ENCODE measurements around the gene TGFBR3.

Gene TGFBR3

DNA sequence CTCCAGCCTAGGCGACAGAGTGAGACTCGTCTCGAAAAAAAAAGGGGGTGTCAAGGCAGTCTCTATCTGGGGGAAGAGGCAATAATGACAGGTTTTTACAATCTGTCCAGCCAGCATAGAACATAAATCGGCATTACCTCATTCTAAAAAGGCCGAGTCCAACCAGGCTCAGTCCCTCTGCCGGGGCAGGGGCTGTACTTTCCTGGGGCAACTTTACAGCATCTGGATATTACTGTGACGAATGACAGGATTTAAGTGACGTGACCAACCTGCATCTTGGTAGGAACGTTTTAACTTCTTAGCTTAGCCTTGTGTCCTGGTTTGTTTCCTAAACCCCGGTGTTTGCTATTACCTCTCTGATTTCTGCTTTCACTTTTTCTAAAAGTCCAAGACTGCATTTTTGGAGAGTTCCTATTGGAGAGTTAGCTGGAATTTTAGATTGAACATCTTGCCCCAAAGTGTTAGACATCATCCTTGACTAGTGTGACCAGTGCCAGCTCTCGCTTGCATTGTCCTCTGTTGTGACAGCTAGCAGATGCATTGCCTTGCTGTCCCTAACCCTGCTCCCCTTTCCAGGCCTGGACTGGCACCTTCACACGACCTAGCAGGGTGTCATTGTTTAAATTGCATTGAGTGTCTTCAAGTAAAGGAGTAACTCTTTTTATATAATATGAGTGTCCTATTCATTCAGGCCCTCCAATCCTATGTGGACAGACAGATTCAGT is 96.5 kb downstream of the TGFBR3 start:
- Histone ChIP-seq H3K9me3 (ENCODE audit: control insufficient read depth, insufficient read depth, low read depth, low read length) (no peaks in the 10 kb centered on the region), H3K4me3 (ENCODE audit: low read depth, low read length) (no peak overlapping the region), H3K4me1 (ENCODE audit: control insufficient read depth, insufficient read depth, low read length) (peaks cover 21% of the 10 kb centered on the region), H3K27ac (ENCODE audit: extremely low read depth, low read depth, low read length) (no peak overlapping the region), H3K36me3 (ENCODE audit: control insufficient read depth in 2 of 2, insufficient read depth in 1 of 2, low read length in 2 of 2) (no peaks in the 10 kb centered on the region)
- POLR2A ChIA-PET, result no interaction called here
- TF ChIP-seq, protein P1, sequence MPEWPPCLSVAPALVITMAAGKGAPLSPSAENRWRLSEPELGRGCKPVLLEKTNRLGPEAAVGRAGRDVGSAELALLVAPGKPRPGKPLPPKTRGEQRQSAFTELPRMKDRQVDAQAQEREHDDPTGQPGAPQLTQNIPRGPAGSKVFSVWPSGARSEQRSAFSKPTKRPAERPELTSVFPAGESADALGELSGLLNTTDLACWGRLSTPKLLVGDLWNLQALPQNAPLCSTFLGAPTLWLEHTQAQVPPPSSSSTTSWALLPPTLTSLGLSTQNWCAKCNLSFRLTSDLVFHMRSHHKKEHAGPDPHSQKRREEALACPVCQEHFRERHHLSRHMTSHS (tag by site-specific recombination; IDR thresholded peaks at IDR 0.05), result no peak
- TF ChIP-seq ZNF155 (tag by site-specific recombination; IDR thresholded peaks at IDR 0.05) (no peak), ZSCAN30 (tag by site-specific recombination; IDR thresholded peaks at IDR 0.05) (no peak), ZEB2 (tag by site-specific recombination; IDR thresholded peaks at IDR 0.05) (no peak), ZNF132 (tag by site-specific recombination; IDR thresholded peaks at IDR 0.05; ENCODE audit: borderline replicate concordance) (no peak), ZNF23 (tag by site-specific recombination; IDR thresholded peaks at IDR 0.05; ENCODE audit: borderline replicate concordance) (no peak)
- TF ChIP-seq, protein P2, sequence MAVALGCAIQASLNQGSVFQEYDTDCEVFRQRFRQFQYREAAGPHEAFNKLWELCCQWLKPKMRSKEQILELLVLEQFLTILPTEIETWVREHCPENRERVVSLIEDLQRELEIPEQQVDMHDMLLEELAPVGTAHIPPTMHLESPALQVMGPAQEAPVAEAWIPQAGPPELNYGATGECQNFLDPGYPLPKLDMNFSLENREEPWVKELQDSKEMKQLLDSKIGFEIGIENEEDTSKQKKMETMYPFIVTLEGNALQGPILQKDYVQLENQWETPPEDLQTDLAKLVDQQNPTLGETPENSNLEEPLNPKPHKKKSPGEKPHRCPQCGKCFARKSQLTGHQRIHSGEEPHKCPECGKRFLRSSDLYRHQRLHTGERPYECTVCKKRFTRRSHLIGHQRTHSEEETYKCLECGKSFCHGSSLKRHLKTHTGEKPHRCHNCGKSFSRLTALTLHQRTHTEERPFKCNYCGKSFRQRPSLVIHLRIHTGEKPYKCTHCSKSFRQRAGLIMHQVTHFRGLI (tag by site-specific recombination; IDR thresholded peaks at IDR 0.05), result peak; percentile 56
- CTCF ChIA-PET, result no interaction called here

DNA sequence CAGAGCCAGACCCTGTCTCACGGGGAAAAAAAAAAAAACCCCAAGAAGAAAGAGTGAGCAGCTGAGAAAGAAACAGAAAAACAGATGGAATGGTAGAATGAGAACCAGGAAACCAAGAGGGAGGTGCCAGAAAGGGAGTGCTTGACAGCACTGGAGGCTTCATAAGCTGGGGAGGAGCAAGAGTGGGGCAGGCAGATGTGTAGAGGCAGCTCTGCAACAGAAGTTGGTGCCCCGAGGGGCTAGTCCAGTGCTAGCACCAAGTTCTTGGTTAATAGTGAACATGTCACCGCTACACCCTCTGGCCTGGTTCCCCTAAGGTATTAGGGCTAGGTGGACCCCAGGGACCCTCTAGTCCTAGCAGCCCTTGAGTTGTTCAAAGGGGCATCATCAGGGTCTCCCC is 98.0 kb downstream of the TGFBR3 start:
- H3K9me3 ChIP-seq (ENCODE audit: control insufficient read depth, insufficient read depth, low read depth, low read length), result no peaks in the 10 kb centered on the region
- TF ChIP-seq ZNF785 (tag by site-specific recombination; IDR thresholded peaks at IDR 0.05), result no peak
- TF ChIP-seq, protein P2 (tag by site-specific recombination; IDR thresholded peaks at IDR 0.05), result no peak
- TF ChIP-seq, protein P3, sequence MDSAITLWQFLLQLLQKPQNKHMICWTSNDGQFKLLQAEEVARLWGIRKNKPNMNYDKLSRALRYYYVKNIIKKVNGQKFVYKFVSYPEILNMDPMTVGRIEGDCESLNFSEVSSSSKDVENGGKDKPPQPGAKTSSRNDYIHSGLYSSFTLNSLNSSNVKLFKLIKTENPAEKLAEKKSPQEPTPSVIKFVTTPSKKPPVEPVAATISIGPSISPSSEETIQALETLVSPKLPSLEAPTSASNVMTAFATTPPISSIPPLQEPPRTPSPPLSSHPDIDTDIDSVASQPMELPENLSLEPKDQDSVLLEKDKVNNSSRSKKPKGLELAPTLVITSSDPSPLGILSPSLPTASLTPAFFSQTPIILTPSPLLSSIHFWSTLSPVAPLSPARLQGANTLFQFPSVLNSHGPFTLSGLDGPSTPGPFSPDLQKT (IDR thresholded peaks at IDR 0.05; ENCODE audit: borderline replicate concordance, low read depth, low read length), result no peak
- TF ChIP-seq KLF16 (tag by site-specific recombination; IDR thresholded peaks at IDR 0.05), result no peak
- TF ChIP-seq ZNF24 (tag by site-specific recombination; IDR thresholded peaks at IDR 0.05), result no peak
- TF ChIP-seq ZBTB17 (tag by site-specific recombination; IDR thresholded peaks at IDR 0.05), result no peak
- no peak for TF ChIP-seq YY2 (tag by site-specific recombination; IDR thresholded peaks at IDR 0.05)
- no peak for TF ChIP-seq ZBTB8A (tag by site-specific recombination; IDR thresholded peaks at IDR 0.05)
- no peak for TF ChIP-seq ZNF544 (tag by site-specific recombination; IDR thresholded peaks at IDR 0.05)
- TF ChIP-seq ZBTB7A (tag by site-specific recombination; IDR thresholded peaks at IDR 0.05; ENCODE audit: low read depth), result no peak
- H3K36me3 ChIP-seq (ENCODE audit: control insufficient read depth in 2 of 2, insufficient read depth in 1 of 2, low read length in 2 of 2), result no peaks in the 10 kb centered on the region
- no peak overlapping the region for H3K4me3 ChIP-seq (ENCODE audit: low read depth, low read length)
- CTCF ChIA-PET, result no interaction called here
- peaks cover 19% of the 10 kb centered on the region for H3K4me1 ChIP-seq (ENCODE audit: control insufficient read depth, insufficient read depth, low read length)
- H3K27ac ChIP-seq (ENCODE audit: extremely low read depth, low read depth, low read length), result no peak overlapping the region
- POLR2A ChIA-PET, result no interaction called here

DNA sequence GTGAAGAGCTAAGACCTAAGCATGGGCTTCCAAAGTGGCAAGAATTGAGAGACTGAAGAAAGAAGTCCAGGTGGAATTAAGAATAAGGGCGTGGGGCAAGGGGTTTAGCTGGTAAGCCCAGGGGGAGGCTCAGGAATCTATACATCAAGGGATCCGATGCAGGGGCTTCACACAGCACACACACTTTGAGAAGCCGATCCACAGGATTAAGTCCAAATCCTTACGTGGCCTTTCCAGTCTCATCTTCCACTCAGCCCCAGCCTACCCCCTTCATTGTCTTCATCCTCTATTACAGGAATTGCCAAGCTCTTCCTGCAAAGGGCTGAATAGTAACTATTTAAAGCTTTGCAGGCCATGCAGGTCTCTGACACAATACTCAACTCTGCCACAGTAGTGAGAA is 101.3 kb downstream of the TGFBR3 start:
- CTCF ChIA-PET, result interaction anchor here (0.5 kb wide), 1 partner anchor 475 kb away, joined by 4 read pairs; no protein-coding TSS in a partner anchor
- H3K4me1 ChIP-seq (ENCODE audit: control insufficient read depth, insufficient read depth, low read length), result 0 out of 2 replicates have a peak, but pooled peaks cover 6% of the 10 kb centered on the region
- POLR2A ChIA-PET, result no interaction called here
- H3K36me3 ChIP-seq (ENCODE audit: control insufficient read depth in 2 of 2, insufficient read depth in 1 of 2, low read length in 2 of 2), result no peaks in the 10 kb centered on the region
- no peak overlapping the region for H3K4me3 ChIP-seq (ENCODE audit: low read depth, low read length)
- H3K9me3 ChIP-seq (ENCODE audit: control insufficient read depth, insufficient read depth, low read depth, low read length), result no peaks in the 10 kb centered on the region
- H3K27ac ChIP-seq (ENCODE audit: extremely low read depth, low read depth, low read length), result no peak overlapping the region
- TF ChIP-seq ZNF157 (tag by site-specific recombination; IDR thresholded peaks at IDR 0.05) (no peak), ZNF837 (tag by site-specific recombination; IDR thresholded peaks at IDR 0.05) (no peak), ZNF248 (tag by site-specific recombination; IDR thresholded peaks at IDR 0.05) (no peak), ZNF521 (tag by site-specific recombination; IDR thresholded peaks at IDR 0.05) (no peak), TRIM28 (IDR thresholded peaks at IDR 0.05; ENCODE audit: borderline replicate concordance, low read length) (no peak), RBAK (tag by site-specific recombination; IDR thresholded peaks at IDR 0.05) (no peak), ZBTB21 (tag by site-specific recombination; IDR thresholded peaks at IDR 0.05) (no peak), KLF7 (tag by site-specific recombination; IDR thresholded peaks at IDR 0.05; ENCODE audit: borderline replicate concordance) (no peak), ZNF24 (tag by site-specific recombination; IDR thresholded peaks at IDR 0.05) (no peak), ZNF677 (tag by site-specific recombination; IDR thresholded peaks at IDR 0.05) (no peak), ZSCAN30 (tag by site-specific recombination; IDR thresholded peaks at IDR 0.05) (no peak), ZNF596 (tag by site-specific recombination; IDR thresholded peaks at IDR 0.05) (no peak), KLF9 (tag by site-specific recombination; IDR thresholded peaks at IDR 0.05; ENCODE audit: low read depth) (no peak)
